ENCODE results near the gene EIF3A.
A peak's percentile ranks its signal among the peaks of the same experiment; 100 is the strongest.

EIF3A gene

GRCh38 chr10:119041326-119041725 is 39.3 kb downstream of the EIF3A start:
- CTCF ChIA-PET = interaction anchor here (1.2 kb wide), 1 partner anchor 18 kb away, joined by 3 read pairs; no protein-coding TSS in a partner anchor
- H3K4me3 ChIP-seq (ENCODE audit: low read depth, low read length) = no peak overlapping the region
- TF ChIP-seq CTCF (IDR thresholded peaks at IDR 0.05; ENCODE audit: insufficient read depth, low read length, missing control alignments) = no peak
- POLR2A ChIA-PET = no interaction called here
- no peak for DNase-seq (ENCODE audit: low read depth, low spot score)

DNA sequence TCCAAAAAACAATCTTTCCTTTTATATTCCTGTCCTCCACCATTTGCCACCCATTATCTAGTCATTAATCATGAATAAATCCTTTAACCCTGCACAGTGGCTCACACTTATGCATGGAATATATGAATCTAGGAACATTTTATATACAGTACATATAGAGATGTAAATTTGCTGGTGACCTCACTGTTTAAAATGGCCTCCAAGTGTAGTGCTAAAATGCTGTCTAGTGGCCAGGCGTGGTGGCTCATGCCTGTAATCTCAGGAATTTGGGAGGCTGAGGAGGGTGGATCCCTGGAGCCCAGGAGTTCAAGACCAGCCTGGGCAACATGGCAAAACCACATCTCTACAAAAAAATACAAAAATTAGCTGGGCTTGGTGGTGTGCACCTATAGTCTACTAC is 41.5 kb downstream of the EIF3A start:
- H3K4me3 ChIP-seq (ENCODE audit: low read depth, low read length) = no peak overlapping the region
- TF ChIP-seq CTCF (IDR thresholded peaks at IDR 0.05; ENCODE audit: insufficient read depth, low read length, missing control alignments) = no peak
- ChIA-PET POLR2A (no interaction called here), CTCF (interaction anchor here (1.2 kb wide), 1 partner anchor 14 kb away, joined by 3 read pairs; no protein-coding TSS in a partner anchor)
- DNase-seq (ENCODE audit: low read depth, low spot score) = no peak

- ChIA-PET POLR2A (no interaction called here), CTCF (no interaction called here)
- TF ChIP-seq CTCF (IDR thresholded peaks at IDR 0.05; ENCODE audit: insufficient read depth, low read length, missing control alignments) = no peak
- H3K4me3 ChIP-seq (ENCODE audit: low read depth, low read length) = no peak overlapping the region
- DNase-seq (ENCODE audit: low read depth, low spot score) = no peak
Observed at GRCh38 chr10:119031496-119032059, 49.0 kb downstream of the EIF3A start.

- CTCF ChIA-PET = interaction anchor here (1.1 kb wide), 1 partner anchor 461 kb away, joined by 3 read pairs; no protein-coding TSS in a partner anchor
- TF ChIP-seq CTCF (IDR thresholded peaks at IDR 0.05; ENCODE audit: insufficient read depth, low read length, missing control alignments) = no peak
Observed at GRCh38 chr10:119030421-119031250, 50.0 kb downstream of the EIF3A start.

GRCh38 chr10:119029613-119030420 is 50.8 kb downstream of the EIF3A start, which contains the start of gene NANOS1:
Gene NANOS1, plus strand, starts transcription at chr10:119029714. Its CDS starts 88 bp downstream, at chr10:119029802.
- ChIA-PET CTCF (interaction anchor here (1.1 kb wide), 1 partner anchor 460 kb away, joined by 3 read pairs; no protein-coding TSS in a partner anchor), POLR2A (interaction anchor here (0.7 kb wide), 1 partner anchor 275 kb away, joined by 3 read pairs; the partner anchor contains the start of gene CACUL1)
- TF ChIP-seq CTCF (IDR thresholded peaks at IDR 0.05; ENCODE audit: insufficient read depth, low read length, missing control alignments) = no peak
- peak within 1 kb of the TSS; percentile 57 for H3K4me3 ChIP-seq (ENCODE audit: low read depth, low read length)
- no peak for DNase-seq (ENCODE audit: low read depth, low spot score)

More at GRCh38 chr10:119030421-119031250, 50.0 kb downstream of the EIF3A start:
- DNase-seq (ENCODE audit: low read depth, low spot score) = no peak
- POLR2A ChIA-PET = interaction anchor here (0.7 kb wide), 1 partner anchor 276 kb away, joined by 3 read pairs; the partner anchor contains the start of gene CACUL1
- peak overlapping the region; percentile 57 for H3K4me3 ChIP-seq (ENCODE audit: low read depth, low read length)

Data from AG04449 (cell line).